Stromal cell of bone marrow (primary cell): Measurements from ENCODE around the gene DNAJC5.

Source experiments
- DNase-seq: peaks from one replicate; pipeline ENCODE4 v3.0.0-alpha.2; 2012; ENCODE audit warnings: low read depth

Gene DNAJC5

DNA sequence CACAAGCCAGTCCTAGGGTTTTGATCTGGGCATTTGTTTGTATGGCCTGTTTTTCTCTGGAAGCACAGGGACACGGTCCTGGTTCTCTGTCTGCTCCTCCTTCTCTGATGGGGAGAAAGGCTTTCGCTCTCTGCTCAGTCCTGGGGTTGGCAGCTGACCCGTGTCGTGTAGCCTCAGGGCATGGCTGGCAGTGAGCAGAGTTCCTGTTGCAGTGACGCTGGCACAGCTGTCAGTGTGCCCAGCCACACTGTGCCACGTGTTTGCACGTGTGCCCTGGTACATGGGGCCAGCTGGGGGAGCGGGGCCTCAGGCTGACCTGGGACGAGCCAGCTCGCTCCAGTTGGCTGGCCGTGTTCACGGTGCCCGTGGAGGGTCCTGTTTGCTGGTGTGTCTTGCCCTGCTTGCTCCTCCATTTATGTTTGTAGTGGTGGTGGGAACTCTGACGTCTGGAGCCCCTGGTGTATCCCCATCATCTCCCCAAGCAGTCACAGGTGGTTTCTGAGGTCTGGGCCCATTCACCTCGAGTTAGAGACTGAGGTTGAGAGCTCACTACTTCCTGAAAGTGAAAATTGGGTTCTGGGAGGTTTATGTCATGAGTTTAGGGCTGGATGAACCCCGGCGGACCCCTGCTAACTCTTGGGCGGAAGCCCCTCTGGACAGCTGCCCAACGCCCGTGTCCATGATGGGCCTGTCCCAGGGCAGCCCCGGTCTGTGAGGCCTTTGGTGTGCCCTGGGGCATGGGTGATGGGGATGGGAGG, 10.2 kb upstream of the DNAJC5 start:
- no peak for DNase-seq

DNA sequence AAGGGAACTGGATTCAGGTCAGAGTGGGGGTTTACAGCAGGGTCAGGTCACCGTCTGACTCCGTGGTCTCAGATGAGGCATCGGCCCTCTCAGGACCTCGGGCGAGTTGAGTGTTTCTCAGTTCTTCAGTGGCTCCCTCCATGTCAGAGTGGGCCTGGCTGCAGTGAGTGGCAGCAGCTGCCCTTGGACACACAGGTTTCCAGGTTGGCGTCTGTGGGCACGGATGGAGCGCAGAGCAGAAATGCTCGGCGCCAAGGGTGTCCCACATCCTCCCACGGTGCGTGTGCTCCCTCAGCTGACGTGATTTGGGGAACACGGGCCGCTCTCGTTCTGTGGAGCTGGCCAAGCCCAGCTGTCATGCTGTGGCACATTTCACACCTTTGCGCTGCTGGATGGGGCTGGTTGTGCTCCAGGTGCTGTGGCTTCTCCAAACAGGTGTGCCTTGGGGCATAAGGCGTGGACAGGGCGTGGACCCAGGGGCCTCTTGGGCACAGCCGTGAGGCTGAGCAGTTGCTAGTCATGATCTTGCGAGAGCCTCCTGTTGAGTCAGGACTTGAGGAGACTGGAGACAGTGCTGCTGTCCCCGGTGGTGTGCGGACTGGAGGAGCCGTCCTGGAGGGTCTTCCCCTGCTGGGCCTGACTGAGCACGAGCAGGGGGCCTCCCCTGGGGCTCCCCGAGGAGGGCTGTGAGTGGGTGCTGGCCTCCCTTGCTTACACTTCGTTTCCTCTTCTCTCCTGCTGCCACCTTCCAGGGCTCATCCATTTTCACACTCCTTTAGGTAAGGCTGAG, 9.5 kb upstream of the DNAJC5 start:
- DNase-seq: no peak

DNA sequence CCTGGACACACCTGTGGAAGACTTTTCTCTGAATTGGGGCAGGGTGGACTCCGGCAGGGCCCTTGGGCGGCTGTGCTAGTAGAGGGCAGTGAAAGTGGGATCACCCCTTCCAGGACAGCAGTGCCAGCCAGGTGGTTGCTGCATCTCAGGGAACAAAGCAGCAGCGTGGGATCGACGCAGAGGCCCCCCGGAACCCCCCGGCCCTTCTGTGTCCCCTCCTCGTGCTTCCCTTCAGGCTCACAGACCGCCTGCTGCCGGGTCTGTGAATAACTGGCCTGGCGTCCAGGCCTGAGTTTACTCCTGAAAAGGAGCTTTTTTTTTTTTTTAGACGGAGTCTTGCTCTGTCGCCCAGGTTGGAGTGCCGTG, 8.9 kb upstream of the DNAJC5 start:
- no peak for DNase-seq

DNA sequence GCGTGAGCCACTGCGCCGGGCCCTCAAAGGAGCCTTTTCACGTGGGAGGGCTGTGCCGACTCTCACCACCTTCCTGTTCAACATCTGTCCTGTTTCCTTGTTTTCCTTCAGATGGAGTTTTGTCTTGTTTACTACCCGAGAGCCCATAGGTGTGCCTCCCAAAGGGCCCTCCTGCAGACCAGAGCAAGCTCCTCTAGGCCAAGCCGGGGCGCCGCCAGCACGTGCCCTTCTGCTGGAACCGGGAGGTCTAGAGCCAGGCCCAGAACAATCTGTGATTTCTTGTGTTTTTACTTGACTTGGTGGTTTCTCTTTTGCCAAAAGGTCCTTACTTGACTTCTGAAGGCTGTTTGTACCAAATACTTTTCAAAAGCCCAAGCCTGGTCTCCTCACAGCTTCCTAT, 8.0 kb upstream of the DNAJC5 start:
- DNase-seq: no peak

DNA sequence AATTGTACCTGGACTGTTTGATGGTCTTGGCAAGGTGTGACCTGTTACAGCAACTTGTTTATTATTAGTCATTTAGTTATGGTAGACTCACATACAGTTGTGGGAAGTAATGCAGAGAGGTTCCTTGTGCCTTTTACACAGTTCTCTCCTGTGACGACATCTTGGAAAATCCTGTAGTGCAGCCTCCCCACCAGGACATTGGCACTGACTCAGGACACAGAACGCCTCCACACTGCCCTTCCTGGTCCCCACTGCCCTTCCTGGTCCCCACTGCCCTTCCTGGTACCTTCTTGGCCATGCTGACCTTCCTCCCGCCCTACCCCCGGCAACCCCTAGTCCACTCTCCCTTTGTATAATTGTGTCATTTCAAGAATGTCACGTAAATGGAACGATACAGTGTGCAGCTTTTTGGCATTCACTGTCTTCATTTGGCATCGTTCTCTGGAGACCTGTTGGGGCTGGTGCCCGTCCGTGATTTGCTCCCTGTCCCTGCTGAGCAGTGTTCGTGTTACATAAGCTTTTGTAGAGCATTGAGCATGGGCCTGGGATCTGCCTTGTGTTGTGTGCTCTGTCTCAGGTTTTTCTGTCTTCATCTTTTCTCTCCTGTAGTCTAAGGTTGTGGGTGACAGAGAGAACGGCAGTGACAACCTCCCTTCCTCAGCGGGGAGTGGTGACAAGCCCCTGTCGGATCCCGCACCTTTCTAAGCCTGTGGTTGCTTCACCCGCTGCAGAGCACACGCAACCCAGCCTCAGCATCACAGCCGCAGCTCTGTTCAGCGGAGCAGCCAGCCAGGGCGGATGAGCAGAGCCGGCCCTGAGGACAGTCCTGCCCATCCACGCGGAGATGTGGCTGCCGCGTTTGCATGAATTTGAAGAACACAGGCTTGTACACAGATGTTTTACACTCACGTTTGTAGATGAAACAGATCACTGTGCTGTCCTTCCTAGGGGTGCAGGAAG, 5.4 kb upstream of the DNAJC5 start:
- no peak for DNase-seq

DNA sequence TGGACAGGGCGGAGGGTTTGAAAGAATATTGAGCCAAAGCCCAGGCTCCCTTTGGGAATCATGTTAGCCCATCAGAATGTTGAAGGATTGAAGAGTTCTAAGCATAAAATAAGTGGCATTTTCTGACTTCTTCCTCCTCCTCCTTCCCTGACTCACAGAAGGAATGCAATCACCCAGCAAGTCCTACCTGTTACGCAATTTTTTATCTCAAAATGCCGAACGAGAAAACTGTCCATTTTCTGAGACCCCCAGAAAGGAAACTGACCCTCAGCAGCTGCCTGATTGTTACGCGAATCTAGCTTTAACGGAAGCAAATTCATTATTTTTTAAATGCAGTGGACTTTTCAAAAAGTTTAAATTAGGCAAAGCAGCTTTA, 4.7 kb upstream of the DNAJC5 start:
- DNase-seq: no peak

DNA sequence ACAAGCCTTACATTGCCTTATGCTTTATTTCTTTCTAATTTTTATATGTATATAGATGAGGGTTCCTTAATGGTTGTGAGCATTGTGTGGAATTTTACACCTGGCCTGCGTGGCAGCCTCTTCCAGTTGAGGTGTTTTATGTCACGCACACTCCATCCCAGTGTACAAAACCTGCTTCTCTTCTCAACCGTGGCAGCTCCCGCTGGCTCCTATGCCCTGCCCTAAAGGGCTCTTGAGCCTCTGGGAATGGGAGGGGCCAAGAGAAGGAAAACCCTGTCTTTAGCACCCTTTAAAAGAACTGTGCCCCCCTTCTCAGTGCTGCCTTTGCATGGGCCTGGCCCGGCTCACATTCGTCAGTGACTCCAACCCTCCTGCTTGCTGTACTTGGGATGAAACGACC, 4.3 kb upstream of the DNAJC5 start:
- DNase-seq: no peak

DNA sequence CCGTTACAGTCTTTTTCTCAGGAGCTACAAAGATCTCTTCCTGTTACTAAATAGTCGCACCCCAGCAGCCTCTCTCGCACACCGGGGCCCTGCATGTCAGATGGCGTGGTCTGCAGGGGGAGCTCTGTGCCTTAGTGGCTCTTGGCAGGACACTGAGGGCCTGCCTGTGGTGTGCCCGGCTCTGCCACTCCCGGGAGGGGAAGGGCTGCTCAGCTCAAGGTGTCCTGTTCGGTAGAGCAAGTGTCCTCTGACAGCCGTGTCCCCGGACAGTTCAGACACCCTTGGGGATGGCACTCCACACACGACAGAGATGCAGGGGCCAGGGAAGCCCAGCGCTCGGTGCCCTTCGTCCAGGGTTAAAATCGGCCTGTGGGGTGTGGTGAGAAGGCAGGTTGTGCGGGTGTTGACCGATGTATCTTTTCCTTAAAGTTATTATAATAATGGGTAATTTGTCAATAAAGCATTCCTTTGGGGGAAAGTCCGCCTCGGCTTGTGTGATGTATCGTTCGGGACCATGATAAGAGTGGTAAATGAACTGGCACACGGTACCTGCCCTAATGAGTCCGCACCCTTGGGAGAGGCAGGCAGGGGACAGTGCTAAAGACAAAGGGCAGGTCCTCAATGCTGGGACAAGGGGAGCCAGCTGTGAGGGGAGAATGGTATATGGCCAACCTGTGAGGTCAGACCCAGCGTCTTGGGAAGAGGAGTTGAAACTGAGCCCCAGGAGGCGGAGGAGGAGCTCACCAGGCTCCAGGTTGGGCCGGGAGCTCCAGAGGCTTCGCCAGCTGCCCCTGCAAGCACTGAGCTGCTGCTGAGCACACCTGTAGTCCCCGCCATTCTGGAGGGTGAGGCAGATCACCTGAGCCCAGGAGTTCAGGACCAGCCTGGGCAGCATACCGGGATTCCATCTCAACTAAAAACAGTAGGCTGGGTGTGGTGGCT, 3.6 kb upstream of the DNAJC5 start:
- DNase-seq: no peak

DNA sequence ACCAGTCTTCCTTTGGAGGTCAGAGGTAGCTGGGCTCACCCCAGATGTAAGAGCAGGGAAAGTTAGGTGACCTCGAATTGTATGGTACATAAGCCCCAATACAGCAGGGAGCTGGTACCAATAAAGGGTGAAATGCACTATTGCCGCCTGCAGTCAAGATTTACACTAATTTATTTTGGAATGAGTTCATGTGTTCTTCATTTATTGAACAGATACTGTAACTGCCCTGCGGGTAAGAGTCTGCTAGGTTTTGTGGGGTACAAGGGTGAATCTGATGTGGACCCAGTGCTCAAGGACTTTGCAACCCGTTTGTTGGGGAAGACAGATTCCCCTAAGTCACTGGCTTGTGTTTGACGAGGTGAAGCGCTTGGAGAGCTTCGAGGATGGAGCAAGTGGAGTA, 2.5 kb upstream of the DNAJC5 start:
- DNase-seq: no peak

DNA sequence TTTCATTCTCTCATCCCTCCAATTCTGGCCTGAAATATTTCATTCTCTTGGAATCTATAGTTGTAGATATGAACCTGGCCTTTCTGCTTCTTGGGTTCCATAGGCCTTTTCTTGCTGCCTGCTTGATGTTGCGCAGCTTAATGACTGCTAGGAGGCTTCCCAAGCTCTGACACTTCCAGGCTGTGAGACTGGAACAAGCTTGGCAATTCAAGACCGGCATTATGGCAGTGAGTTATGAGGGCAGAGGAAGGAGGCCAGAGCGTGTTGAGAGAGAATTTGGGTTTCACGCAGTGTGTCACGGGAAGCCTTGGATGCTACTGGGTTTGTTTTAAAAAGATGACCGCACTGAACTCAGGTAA, 948 bp upstream of the DNAJC5 start:
- DNase-seq: no peak

DNA sequence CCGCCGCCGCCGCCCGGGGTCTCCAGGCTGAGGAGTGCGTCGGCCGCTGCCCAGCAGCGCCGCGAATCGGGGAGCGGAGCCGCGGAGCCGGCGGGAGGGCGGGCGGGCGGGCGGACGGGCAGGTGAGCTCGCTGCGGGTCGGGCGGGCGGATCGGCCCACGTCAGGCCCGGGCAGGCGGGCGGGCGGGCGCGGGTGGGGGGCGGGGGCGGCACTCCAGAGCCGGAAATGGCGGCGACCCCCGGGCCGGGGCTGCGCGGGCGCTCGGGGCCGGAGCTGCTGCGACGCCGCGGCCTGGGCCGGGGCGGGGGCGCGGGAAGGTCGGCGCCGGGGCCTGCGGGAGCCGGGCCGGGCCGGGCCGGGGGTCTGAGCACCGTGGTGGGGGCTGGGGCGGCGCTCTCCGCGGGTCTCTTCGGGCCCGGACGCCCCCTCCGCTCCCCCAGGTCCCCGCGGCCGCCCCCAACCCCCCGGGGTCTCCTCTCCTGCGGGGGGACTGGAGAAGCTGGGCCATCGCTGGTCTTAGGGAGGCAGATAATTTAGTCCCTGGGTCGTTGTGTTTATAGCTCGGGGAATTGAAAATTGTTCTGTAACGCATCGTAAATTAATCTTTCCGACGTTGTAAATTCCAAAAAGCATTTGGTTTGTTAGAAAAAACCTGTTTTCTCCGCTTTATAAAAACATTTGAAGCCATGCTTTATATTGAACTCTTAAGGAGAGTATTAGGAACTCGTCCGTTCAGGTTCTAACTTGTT, 451 bp downstream of the DNAJC5 start:
- DNase-seq: no peak

DNA sequence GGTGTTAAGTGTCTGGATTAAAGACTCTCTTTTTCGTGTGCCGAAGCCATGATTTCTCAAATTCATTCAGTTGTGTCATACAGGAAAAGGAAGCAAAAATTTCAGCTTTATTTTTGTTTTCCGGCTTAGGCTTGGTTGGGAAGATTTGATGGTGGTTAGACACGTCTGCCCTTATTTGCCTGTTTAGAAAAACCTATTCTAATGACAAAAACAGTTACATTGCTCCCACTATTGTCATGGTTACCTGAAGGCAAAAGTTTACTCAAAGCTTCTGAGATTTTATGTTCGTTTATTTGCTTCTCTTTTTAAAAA, 982 bp downstream of the DNAJC5 start:
- DNase-seq: no peak

DNA sequence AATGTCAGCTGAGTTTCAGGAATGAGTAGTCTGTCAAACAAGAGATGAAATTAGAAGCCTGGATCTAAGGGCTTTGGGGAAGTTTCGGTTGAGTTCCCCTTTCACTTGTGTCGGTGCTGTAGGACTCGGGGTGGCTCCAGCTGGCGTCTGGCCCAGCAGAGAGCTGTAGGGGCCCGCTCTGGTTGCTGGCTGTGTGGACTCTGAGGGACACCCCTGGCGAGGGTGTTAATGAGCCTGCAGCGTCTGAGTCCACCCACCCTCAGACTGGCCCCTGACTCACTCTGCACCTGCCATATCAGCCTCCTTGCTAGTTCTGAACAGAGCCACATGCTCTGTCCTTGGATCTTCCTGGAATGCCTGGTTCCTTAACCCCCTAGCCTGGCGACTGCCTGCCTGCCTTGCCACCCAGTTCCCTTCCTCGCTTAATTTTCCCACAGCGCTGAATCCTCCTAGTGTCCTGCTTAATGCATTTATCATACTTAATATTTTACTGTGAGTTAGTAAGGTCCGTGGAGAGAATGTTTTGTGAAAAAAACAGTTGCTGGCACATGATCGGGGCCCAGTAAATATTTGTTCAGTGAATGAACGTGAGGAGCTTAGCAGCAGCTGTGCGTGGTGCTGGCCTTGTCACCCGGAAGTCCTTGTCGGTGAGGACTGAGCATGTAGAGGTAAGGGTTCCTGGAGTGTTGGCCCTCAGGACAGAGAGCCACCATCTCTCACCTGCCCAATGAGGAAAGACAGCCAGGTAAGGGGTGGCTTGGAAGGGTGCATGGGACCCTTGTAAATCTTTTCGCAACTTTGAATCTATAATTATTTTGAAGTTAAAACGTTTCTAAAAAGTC, 1.6 kb downstream of the DNAJC5 start:
- no peak for DNase-seq

DNA sequence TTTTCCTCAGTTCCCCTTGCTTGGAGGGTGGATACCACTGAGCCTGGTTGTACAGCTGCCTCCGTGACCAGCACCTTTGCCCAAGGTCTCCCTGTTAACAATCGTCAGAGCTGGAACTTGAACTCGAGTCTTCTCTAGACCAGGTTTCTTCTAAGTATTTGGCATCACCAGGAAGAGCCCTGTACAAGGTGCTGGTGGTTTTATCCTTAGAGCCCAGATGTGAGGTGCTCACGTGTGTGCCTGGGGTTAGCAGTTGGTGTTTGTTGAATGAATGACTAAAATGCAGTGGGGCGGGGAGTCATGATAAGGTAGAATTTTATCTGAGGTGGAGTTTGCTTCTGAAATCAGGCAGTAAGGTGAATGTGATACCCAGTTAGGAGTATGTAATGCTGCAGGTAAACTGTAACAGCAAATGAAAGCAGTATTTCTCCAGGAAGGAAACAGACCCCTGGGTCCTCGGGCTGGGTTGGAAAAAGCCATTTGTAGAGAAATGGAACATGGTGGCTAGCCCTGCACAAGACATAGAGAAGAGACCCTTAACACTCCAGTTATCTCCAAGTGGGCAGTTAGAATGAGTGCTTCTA, 3.1 kb downstream of the DNAJC5 start:
- no peak for DNase-seq

DNA sequence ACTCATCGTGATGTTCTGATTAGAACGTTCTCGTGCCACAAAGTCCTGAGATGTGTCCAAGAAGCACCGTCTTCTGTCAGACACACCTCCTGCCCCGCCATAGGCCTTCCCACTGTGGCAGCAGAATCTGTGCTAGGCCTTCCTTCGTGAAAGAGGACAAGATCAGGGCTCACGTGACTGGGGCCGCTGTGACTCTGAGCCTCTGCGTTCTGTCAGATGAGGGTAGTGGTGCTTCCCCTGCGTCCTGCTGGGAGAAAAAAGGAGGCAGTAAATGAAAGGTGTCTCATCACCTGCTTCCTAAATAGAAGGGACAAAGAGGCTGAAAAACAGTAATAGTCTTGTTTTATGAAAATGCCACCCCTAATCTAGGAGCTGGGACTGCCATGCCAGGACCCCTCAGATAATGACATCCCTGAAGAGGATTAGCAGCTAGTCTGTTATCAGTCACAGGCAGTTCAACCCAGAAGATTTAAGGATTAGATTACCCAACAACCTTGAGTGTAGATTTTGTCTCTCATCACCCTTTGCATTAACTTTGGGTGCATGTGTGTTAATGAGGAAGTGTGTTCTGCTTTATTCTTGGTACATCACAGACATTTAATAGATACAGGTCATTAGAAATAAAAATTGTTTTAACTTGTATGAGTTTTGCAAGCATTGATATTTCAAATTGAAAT, 4.1 kb downstream of the DNAJC5 start:
- no peak for DNase-seq

DNA sequence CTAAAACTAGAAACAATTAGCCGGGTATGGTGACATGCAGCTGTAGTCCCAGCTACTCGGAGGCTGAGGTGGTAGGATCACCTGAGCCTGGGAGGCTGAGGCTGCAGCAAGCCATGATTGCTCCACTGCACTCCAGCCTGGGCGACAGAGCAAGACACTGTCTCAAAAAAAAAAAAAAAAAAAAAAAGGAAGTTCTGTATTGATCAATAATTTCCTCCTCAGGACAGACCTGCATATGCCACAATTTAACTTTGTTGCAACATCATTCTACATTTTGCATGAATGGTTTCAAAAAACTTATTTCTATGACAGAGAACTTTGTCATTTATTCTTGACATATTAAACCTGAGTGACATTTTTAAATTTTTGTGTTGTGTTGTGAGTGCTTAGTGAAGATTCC, 5.5 kb downstream of the DNAJC5 start:
- DNase-seq: no peak

DNA sequence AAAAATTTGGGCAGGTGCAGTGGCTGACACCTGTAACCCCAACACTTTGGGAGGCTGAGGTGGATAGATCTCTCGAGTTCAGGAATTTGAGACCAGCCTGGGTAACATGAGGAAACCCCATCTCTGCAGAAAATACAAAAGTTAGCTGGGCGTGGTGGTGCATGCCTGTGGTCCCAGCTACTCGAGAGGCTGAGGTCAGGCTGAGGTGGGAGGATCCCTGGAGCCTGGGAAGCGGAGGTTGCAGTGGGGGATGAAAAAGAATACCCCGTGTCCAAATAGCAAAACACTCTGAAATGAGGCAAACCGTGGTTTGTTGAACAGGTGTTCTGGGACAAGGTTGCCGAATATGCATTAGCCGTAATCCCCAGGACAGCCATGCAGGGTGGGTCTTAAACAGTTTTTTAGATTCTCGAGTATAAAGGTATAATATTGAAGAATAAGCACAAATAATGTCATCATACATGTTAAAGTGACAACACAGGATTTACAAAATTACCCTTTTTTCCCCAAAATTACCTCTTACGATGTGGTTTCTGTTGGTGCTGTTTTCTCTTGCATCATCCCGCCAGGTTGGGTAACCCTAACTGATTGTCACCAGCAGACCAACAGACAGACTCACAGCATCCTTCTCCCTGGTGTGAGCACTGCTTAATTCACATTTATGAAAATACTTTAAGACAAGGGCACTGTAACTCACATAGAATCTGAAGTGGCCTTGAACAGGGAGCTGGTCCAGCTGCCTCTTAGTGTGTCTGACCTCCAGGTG, 9.1 kb downstream of the DNAJC5 start:
- no peak for DNase-seq

DNA sequence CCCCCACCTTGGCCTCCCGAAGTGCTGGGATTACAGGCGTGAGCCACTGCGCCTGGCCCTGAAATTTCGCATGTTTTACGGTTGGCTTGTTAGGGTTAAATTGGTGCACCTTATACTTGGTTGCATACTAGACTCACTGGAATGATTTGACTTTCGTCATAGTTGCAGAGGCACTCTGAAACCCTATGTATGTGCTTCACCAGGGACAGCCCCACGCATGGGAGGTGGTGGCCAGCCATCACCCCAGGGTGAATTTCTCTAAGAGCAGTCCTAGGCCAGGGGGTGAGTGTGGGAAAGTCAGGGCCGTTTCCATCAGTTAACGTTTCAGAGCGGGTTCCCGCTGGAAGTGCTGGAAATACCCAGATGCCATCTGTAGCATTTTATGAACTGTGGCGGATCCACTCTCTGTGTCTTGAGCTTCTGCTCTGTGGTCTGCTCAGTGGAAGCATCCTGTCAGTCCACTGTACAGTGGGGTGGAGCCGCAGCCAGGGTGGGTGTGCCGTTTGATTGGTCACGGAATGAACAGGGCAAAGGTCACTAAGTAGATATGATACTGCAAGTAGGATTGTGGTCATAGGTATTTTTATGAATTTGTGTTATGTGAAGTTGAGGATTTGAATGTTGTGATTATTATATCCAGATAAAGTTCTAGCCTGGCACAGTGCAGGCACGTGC, 13.2 kb downstream of the DNAJC5 start:
- DNase-seq: no peak
